ENCODE results near the gene AADACL4.

- TF ChIP-seq, protein P1, sequence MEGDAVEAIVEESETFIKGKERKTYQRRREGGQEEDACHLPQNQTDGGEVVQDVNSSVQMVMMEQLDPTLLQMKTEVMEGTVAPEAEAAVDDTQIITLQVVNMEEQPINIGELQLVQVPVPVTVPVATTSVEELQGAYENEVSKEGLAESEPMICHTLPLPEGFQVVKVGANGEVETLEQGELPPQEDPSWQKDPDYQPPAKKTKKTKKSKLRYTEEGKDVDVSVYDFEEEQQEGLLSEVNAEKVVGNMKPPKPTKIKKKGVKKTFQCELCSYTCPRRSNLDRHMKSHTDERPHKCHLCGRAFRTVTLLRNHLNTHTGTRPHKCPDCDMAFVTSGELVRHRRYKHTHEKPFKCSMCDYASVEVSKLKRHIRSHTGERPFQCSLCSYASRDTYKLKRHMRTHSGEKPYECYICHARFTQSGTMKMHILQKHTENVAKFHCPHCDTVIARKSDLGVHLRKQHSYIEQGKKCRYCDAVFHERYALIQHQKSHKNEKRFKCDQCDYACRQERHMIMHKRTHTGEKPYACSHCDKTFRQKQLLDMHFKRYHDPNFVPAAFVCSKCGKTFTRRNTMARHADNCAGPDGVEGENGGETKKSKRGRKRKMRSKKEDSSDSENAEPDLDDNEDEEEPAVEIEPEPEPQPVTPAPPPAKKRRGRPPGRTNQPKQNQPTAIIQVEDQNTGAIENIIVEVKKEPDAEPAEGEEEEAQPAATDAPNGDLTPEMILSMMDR (IDR thresholded peaks at IDR 0.05): no peak
- no peak for TF ChIP-seq POLR2A (IDR thresholded peaks at IDR 0.05)
- no peak for TF ChIP-seq POLR2AphosphoS5 (IDR thresholded peaks at IDR 0.05)
Measured at GRCh38 chr1:12610305-12610935, 33.5 kb upstream of the AADACL4 start.

Measured in gastroesophageal sphincter (tissue), 3 donors.